Parathyroid adenoma (tissue), 2 donors: ENCODE data around the gene PREX1.

Experiments
- H2AFZ ChIP-seq: fragments of 300-600 bp; sonication (generic); one replicate; pipeline ENCODE4 v1.7.0; 2017; ENCODE audit warnings: antibody characterized with exemption, mild to moderate bottlenecking
- H3K27ac ChIP-seq: fragments of 300-600 bp; sonication (generic); one replicate; pipeline ENCODE4 v1.7.0; 2017
- H3K27me3 ChIP-seq: fragments of 300-600 bp; sonication (generic); one replicate; pipeline ENCODE4 v1.7.0; 2017; ENCODE audit warnings: low read length; ENCODE audit not compliant: control insufficient read depth, insufficient read depth
- H3K36me3 ChIP-seq: fragments of 300-600 bp; sonication (generic); one replicate; pipeline ENCODE4 v1.7.0; 2017; ENCODE audit warnings: low read length; ENCODE audit not compliant: control insufficient read depth, insufficient read depth
- H3K4me1 ChIP-seq: fragments of 300-600 bp; sonication (generic); one replicate; pipeline ENCODE4 v1.7.0; 2017; ENCODE audit warnings: control low read depth
- H3K4me2 ChIP-seq: fragments of 300-600 bp; sonication (generic); one replicate; pipeline ENCODE4 v1.7.0; 2017; ENCODE audit warnings: low read length
- H3K4me3 ChIP-seq: fragments of 300-600 bp; sonication (generic); one replicate; pipeline ENCODE4 v1.7.0; 2017; ENCODE audit warnings: low read depth, low read length
- H3K79me2 ChIP-seq: fragments of 300-600 bp; sonication (generic); one replicate; pipeline ENCODE4 v1.7.0; 2017; ENCODE audit warnings: control low read depth
- H3K9ac ChIP-seq: fragments of 300-600 bp; sonication (generic); one replicate; pipeline ENCODE4 v1.7.0; 2017; ENCODE audit warnings: mild to moderate bottlenecking
- H3K9me3 ChIP-seq: fragments of 300-600 bp; sonication (generic); one replicate; pipeline ENCODE4 v1.7.0; 2017; ENCODE audit warnings: low read length; ENCODE audit not compliant: control insufficient read depth
- CTCF ChIP-seq: fragments of 300-600 bp; sonication (generic); IDR thresholded peaks from one replicate; pipeline ENCODE4 v1.7.0; 2017; ENCODE audit warnings: antibody characterized with exemption, mild to moderate bottlenecking
- donor health status: primary hyperparathyroidism.

PREX1 gene

DNA sequence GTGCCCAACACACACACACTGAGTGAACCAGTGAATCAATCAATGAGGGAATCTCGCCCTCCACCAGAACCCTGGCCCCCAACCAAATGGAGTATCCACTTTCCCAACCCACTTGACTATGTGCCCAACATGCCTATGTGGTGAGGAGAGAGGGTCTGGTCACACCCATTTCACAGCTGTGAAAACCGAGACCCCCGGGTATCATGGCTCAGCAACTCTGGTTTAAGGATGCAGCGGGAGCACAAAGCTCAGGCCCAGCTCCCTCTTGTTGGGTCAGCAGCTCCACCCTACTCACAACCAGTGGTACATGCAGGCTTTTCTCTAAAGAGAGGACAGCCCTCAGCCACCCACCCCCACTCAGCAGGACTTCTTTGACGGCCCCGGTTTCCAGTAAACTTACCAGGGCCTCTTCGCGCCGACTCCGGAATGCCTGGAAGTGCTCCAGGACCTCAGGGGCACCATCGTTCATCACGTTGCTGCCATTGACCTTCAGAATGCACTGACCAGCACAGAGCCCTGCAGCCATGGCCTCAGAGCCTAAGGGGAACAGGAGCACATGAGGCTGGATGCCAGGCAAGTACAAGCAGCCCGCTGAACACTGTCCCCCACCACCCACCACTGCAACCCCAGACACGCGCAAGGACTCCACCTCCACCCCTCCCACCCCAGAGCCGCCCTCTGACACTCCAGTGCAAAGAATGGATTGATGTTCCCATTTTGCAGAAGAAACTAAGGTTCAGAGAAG is 174.7 kb downstream of the PREX1 start:
- no peaks in the 10 kb centered on the region for H3K9me3 ChIP-seq
- no peaks in the 10 kb centered on the region for H3K36me3 ChIP-seq

GRCh38 chr20:48651960-48652359 is 175.8 kb downstream of the PREX1 start:
- Histone ChIP-seq H3K79me2 (no peaks in the 10 kb centered on the region), H2AFZ (no peak overlapping the region), H3K27me3 (no peaks in the 10 kb centered on the region), H3K27ac (no peak overlapping the region), H3K9ac (no peak overlapping the region), H3K36me3 (no peaks in the 10 kb centered on the region), H3K4me2 (no peak overlapping the region), H3K4me3 (no peak overlapping the region), H3K4me1 (no peaks in the 10 kb centered on the region), H3K9me3 (no peaks in the 10 kb centered on the region)
- no peak for TF ChIP-seq CTCF

More for the DNA sequence above, 174.7 kb downstream of the PREX1 start:
- no peaks in the 10 kb centered on the region for H3K79me2 ChIP-seq
- H3K27ac ChIP-seq = no peak overlapping the region
- H3K4me1 ChIP-seq = no peaks in the 10 kb centered on the region
- TF ChIP-seq CTCF = no peak
- H2AFZ ChIP-seq = no peak overlapping the region
- no peak overlapping the region for H3K9ac ChIP-seq
- no peak overlapping the region for H3K4me3 ChIP-seq
- H3K27me3 ChIP-seq = no peaks in the 10 kb centered on the region
- no peak overlapping the region for H3K4me2 ChIP-seq

DNA sequence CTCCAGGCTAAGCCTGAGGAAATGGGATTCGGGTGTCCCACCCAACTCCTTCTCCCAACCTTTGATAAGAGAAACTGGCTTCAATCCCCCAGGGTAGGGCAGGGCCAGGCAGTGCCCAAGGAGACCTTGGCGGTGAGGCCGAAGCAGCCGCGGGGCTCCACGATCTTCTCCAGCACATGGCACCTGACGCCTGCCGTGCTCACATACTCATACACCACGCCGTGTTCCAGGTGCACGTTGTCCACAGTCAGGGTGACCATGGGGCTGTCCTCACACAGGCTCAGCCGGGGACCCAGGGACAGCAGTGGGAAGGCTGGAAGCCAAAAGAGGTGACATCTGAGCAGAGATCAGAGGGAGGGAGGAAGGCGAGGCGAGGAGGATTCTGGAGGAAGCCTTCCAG is 176.5 kb downstream of the PREX1 start:
- H3K4me1 ChIP-seq = no peaks in the 10 kb centered on the region
- no peaks in the 10 kb centered on the region for H3K79me2 ChIP-seq
- H3K27ac ChIP-seq = no peak overlapping the region
- H3K9ac ChIP-seq = no peak overlapping the region
- no peak overlapping the region for H2AFZ ChIP-seq
- H3K4me3 ChIP-seq = no peak overlapping the region
- no peaks in the 10 kb centered on the region for H3K9me3 ChIP-seq
- no peak overlapping the region for H3K4me2 ChIP-seq
- no peak for TF ChIP-seq CTCF
- no peaks in the 10 kb centered on the region for H3K36me3 ChIP-seq
- H3K27me3 ChIP-seq = no peaks in the 10 kb centered on the region

GRCh38 chr20:48649868-48650267 is 177.9 kb downstream of the PREX1 start:
- Histone ChIP-seq H3K9ac (no peak overlapping the region), H3K79me2 (no peaks in the 10 kb centered on the region), H3K4me2 (no peak overlapping the region), H2AFZ (no peak overlapping the region), H3K4me1 (no peaks in the 10 kb centered on the region), H3K4me3 (no peak overlapping the region), H3K9me3 (no peaks in the 10 kb centered on the region), H3K27me3 (no peaks in the 10 kb centered on the region), H3K27ac (no peak overlapping the region), H3K36me3 (no peaks in the 10 kb centered on the region)
- no peak for TF ChIP-seq CTCF

DNA sequence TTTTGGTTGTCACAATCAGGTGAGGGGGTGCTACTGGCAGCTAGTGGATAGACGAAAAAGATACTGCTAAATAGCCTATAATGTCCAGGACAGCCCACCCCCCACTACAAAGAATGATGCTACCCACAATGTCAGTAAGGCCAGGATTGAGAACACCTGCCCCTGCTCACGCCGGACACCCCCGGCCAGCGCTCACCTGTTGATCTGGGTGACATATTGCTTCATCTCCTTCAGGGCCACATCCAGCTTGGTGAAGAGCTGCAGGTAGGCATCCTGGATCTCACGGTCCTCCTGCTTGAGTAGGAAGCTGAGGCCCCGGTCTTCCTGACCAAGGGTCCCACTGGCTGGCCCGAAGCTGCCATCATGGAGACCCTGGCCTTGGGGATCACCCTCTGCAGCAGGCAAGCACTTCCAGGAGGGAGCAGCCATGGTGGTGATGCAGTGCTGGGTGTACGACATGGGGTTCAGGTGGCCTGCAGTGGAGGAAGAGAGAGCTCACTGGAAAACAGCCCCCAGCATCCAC is 178.6 kb downstream of the PREX1 start:
- Histone ChIP-seq H3K9ac (no peak overlapping the region), H2AFZ (no peak overlapping the region), H3K4me3 (no peak overlapping the region), H3K4me2 (no peak overlapping the region), H3K27me3 (no peaks in the 10 kb centered on the region), H3K4me1 (no peaks in the 10 kb centered on the region), H3K79me2 (no peaks in the 10 kb centered on the region), H3K9me3 (no peaks in the 10 kb centered on the region), H3K36me3 (no peaks in the 10 kb centered on the region), H3K27ac (no peak overlapping the region)
- TF ChIP-seq CTCF = no peak
